Limb (tissue), 2 donors: ENCODE results near the gene LNPEP.
"Not testable (repeated sequence)": the region's sequence is repeated elsewhere in the genome, so short reads cannot be mapped to it uniquely, and the experiment has no call there.

Experiments used
- DNase-seq, 2 donors: peaks; one replicate each; pipeline ENCODE4 v3.0.0-alpha.2; 2016; ENCODE audit errors: extremely low spot score in 2 of 2

The LNPEP gene

DNA sequence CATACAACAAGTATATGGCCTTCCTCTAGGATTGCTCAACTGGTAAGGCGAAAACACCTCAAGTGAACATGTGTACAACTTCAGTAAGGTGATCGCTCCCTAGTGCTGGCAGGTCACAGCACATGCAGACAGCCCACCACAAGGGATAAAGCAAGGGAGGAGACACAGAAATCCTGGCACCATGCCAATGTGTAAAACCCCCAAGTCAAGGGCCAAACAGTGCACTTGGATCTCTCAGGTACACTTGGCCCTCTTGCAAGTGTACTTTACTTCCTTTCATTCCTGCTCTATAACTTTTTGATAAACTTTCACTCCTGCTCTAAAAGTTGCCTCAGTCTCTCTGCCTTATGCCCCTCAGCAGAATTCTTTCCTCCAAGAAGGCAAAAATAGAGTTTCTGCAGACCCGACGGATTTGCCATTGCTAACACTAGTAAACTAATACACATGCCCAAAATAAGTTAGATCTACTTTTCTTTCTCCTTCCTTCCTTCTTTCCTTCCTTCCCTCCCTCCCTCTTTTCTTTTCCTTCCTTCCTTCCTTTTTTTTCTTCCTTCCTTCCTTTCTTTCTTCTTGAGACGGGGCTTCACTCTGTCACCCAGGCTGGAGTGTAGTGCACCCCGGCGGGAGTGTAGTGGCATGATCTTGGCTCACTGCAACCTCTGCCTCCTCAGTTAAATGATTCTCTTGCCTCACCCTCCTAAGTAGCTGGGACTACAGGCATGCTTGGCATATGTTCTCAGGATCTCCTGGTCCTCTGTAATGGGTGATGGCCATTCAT is 6.8 kb upstream of the LNPEP start:
- DNase-seq, result no peak

DNA sequence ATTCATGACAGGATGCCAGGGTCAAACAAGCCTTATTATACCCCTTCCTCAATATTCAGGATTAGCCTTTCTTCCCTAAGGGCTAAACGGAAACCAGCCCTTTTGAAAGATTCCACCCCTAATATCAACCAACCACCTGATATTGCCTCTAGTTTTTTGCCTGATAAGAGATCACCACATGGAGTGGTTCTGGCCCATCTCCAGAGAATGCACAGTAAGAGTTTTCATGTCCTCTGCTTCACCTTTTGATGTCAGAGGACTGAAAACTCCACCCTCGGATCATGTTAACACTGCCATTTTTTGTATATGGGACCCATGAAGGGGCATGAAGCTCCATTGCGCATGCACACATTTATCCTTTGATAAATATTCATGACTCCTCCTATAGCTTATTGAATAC is 5.8 kb upstream of the LNPEP start:
- DNase-seq, result no peak

DNA sequence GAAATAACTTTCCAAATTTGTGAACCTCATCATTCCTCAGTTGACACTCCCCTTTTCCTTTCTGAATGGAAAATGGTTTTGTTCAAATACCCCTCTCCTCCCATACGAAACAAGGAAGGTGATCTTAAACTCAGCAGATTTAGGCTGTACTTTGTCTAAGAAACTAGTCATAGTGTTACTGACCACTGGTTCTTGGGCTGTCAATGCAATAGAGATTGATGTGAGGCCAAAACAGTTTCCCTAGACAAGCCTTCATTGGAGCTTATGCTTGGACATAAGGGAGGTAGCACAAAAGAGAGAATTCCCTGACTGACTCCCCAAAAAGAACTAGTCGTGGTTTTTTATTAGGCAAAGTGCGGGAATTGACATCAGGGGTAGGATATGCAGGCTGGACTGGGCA is 5.3 kb upstream of the LNPEP start:
- no peak for DNase-seq

DNA sequence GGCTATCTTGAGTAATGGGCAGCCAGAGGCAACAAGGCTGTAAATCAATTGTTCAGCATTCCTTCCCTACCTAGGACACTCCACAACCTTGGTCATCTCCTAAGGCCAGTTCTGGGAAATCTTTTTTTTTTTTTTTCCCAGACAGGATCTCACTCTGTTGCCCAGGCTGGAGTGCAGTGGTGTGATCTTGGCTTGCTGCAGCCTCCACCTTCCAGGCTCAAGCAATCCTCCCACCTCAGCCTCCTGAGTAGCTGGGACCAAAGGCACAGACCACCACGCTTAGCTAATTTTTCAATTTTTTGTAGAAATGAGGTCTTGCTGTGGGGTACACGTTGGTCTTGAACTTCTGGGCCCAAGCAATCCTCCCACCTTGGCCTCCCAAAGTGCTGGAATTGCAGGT is 4.8 kb upstream of the LNPEP start:
- not testable (repeated sequence) for DNase-seq

DNA sequence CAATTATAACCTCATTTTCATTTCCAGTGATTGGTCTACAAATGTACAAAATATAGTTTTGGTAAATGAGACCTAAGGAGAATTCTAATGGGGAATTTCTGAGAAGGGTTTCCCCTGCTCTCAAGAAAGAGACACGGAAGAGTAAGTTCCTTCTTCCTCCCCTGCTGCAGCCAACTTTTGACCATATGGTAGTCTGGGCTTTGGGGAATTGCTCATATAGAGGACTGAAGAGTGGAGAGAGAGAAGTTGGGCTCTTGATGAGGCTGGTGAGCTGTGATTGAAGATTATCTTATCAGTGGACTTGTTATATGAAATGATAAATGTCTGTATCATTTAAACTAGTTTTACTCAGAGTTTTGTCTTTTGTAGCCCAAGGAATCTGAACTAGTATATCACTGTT is 4.3 kb upstream of the LNPEP start:
- DNase-seq, result no peak

DNA sequence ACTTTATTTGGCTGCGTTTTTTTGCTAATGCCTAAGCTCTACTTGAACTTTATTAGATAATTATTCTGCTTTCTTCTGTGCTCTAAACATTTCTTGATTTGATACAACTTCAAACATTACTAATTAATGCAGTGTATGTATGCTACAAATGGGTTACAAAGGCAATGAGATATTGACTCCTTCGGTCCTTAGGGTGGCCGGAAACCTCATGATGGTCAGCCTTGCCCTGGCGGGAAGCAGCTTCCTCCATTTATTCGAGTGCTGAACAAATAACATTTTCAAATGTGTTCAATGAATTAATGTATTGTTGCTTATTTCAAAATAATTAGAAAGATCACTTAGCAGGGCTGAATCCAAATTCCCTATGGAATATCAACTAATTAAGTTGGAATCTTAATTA is 3.9 kb upstream of the LNPEP start:
- no peak for DNase-seq

DNA sequence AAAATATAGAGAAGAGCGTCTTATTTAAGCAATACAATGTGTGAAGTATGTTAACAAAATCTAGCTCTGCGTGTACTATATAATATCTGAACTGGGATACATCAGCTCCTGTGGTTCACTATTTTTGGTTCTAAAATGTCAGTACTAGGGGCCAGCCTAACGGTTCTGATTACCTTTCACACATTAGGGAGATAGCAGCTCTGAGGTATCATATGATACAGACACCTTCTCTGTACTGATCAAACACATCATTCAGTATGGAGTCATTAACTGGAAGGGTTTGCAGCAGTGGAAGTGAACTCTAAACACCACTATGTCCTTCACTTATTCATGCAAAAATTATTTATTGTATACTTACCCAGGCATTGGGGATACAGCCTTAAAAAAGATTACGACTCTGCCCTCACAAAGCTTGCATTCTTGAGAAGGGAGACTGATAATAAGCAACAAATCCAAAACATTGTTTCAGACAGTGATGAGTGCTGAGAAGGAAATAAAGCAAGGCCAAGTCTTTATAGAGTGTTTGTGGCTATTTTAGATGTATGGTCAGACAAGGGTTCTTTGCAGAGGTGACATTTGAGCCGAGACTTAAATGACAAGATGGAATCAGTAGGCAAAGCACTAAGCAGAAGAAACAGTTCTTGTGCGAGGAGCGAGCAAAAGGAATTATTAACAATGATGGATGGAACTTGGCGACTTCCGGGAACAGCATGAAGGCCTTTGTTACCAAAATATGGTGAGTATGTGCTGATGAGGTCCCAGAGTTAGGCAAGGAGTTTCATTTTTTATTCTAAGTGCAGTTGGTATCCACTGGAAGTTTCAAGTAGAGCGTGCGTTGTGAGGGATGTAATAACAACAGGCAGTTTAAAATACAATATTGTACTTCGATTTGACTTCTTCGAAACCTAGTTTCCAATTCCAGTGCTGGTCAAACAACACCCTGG is 1.8 kb upstream of the LNPEP start:
- no peak for DNase-seq

DNA sequence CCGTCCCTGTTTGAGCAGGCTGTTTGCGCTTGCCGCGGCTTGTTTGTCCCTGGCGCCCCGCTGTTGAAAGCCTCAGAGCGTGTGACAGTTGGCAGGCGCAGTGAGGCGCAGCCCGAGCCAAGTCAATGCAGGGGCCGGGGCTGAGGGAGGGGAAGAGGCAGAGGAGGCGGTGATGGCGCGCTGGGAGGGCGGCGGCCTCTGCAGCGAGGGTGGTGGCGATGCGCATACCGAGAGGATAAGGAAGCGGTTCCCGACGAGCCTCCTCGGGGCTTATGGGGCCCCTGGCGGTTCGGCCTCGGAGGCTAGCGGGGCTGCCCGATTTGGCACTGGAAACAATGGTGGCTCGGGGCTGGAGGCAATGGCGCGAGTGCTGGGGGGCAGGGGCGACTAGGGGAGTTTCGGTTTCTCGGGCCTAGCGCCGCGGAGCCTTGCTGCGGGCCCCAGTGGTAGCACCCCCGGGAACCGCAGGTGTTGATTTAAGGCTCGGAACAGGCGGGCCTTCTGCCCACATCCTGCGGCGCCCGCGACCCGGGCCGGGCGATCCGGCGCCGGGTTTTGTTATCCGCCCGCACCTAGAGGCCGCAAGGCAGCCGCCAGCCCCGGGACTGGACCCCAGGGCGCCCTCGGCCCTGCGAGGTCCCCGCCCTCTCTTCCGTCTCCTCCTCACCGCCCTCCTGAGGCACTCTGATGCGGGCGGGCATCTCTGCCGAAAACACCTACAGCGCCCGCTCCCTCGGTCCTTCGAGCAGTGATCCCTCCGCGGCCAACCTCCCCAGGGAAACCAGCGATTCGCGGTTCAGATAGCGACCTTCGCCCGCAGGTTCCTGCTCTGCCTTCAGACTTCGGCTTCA is 947 bp upstream of the LNPEP start:
- peak; percentile 88 to 94 for DNase-seq

DNA sequence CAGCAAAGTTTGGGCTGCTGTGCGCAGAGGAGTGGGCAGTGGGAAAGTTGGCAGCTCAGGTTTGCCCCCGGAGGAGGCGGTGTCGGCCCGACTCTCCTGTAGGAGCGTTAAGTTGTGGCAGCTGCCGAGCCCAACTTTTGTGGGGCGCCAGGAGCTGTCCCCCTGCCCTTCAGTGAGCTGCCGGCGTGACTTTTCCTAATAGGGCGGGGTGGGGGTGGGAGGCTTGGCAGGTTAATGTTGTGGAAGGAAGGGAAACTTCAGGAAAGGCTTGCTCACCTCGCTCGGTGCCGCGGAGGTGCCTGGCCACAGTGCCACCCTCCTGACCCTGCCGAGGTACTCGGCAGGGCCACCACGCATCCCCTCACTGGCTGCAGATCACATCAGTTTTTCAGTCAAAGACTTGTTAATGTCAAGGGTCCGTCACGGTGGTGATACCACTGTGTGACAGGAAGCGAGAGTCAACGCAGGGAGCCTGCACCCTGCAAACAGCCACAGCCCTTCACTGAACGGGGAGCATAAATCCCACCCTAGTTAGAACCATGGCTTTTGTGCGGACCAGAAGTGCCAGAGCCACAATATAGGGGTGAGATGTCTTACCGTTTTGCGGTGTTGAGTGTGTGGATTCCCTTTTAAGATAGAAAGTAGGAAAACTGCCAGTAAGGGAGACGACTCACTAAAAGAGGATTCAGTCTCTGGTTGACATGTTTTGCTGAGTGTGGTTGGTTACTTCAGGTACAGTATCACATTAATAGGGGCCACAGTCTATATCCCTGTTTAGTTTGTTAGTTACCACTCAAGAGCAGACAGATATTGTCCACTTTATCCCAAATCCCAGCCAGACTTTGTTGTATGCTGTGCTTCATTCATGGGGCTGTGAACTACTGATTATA is 796 bp downstream of the LNPEP start:
- no peak for DNase-seq

DNA sequence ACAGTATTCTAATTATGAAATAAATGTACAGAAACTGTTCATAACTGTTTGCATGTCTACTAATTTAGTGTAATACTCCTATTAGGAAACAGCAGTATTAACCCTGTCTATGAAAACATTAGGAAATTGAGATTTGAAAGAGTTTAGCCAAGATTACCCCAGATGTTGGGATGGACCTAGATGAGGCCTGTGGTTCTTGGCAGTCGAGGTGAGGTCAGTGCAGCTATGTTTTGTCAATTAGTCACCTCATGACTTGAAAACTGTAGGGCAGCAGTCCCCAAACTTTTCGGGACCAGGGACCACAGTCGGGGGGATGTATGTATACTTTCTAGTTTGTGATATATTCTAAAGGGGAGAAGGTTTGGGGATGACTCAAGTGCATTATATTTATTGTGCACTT is 4.7 kb downstream of the LNPEP start:
- no peak for DNase-seq

DNA sequence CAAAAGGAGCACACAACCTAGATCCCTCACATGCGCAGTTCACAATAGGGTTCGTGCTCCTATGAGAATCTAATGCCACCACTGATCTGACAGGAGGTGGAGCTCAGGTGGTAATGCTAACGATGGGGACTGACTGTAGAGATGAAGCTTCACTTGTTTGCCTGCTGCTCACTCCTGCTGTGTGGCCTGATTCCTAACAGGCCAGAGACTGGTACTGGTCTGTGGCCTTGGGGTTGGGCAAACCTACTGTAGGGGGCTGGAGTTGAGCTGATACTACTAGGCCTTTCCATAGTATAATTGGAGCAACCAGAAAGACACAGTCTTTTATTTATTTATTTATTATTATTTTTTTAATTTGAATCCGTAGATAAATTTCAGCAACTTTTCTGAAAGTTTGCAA is 5.3 kb downstream of the LNPEP start:
- DNase-seq, result no peak

DNA sequence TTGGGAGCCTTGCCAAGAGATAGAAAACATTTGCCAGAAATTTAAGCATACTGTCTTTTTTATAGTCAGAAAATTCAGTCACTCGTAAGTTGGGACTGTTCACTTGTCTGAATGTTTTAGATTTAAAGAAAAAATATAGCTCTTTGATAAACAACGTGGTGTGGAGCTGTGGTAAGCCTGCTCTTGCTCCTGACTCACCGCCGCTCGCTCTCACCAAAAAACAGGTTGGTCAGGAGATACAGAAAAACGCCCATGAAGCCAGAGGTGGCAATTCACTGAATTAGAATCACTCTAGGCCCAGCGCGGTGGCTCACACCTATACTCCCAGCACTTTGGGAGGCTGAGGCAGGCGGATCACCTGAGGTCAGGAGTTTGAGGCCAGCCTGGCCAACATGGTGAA is 6.2 kb downstream of the LNPEP start:
- no peak for DNase-seq

DNA sequence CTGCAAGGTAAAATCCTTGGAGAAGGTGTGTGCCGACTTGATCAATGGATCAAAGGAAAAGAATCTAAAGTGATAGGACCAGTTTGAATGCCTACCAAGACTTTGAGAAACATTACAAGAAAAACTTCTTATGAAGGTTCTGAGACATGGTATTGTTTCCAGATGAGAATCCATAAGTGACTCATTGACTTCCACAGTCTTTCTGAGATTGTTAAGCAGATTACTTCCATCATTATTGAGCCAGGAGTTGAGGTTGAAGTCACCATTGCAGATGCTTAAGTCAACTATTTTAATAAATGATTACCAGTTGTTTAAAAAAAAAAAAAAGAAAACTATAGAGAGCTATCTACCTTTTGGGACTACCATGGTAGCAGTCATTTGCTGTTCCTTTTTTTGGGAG is 7.0 kb downstream of the LNPEP start:
- DNase-seq, result no peak

DNA sequence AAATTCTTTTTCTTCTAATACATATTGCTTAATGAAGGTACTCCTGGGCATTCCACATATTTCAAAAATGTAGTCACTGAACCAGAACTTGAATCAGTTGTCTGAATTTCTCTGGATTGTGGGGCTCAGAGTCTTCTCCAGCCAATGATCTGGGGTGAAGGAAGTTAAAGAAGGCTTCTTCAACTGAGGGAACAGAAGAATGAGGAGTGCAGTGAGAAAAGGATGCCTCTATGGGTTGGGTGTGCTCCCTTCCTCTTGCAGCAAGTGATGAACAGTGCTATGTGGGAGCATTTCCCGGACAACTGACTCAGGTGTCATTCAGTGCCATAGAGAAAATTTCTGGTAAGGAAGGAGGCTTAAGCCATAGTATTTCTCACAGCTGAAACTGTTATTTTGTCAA is 7.9 kb downstream of the LNPEP start:
- DNase-seq, result no peak

DNA sequence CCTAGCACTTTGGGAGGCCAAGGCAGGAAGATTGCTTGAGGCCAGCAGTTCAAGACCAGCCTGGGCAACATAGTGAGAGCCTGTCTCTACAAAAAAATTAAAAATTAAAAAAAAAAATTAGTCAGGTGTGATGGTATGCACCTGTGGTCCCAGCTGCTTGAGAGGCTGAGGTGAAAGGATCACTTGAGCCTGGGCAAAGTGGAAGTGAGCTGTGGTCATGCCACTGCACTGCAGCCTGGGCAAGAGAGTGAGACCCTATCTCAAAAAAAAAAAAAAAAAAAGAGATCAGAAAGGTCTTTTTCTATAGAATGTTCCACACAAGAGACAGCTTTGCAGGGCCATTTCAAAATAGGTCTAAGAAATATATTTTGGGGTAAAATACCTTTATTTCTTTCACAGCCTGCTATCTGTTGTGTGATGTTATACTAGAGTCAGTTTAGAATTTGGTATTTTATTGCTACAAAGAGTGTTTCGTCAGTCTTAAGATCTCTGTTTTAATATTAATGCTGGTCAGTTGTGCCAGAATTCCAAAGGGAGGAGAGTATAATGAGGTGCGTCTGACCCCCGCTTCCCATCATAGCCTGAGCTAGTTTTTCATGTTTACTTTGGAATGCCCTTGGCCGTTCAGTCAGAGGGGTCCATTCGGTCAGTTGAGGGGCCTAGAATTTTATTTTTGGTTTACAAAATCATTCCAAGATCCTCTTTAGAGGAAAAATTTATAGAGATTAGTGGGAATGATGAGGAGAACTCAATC is 9.4 kb downstream of the LNPEP start:
- DNase-seq, result no peak

DNA sequence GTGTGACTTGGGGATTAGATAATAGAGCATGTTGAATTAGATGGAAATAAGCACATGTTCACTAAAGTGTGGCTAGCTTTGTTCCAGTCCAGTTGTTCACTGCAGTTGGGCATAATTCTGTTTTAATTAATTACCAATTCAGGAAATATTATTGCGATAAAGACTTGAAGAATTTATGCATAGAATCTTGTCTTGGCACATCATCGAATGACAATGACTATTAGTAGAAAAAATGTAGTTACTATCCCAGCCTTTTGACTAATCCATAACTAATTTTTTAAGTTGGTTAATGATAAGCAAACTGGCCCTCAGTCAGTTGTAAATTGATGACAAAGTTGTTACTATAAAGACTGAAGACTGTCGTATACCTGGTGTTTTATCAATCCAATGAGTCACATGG is 10.5 kb downstream of the LNPEP start:
- DNase-seq, result no peak

DNA sequence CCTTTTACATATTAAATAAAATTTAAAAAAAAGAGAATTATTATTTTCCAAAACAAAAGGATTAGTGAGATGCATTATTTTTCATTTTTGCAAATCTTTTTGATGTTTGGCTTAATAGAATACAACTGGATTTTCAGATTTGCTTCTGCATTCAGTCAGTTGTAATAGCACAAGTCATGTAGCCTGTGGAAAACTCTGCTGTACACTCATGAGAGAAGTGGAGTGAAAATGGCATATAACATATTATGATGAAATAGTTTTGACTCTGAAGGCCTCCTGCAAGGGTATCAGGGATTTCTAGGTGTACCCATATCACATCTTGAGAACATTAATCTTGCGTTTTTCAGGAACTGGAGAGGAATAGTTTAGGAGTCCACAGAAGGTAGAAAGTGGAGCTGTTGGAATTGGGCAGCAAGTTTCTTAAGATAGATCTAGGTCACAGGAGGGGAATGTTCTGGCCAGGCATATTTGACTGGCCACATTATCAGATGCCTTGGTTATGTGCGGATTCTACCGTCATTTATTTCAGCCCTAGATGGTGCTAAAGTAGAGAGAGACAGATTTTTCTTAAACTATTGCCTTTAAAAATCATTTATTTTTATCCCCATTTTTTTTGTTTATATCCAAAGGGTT is 16.4 kb downstream of the LNPEP start:
- DNase-seq, result no peak

DNA sequence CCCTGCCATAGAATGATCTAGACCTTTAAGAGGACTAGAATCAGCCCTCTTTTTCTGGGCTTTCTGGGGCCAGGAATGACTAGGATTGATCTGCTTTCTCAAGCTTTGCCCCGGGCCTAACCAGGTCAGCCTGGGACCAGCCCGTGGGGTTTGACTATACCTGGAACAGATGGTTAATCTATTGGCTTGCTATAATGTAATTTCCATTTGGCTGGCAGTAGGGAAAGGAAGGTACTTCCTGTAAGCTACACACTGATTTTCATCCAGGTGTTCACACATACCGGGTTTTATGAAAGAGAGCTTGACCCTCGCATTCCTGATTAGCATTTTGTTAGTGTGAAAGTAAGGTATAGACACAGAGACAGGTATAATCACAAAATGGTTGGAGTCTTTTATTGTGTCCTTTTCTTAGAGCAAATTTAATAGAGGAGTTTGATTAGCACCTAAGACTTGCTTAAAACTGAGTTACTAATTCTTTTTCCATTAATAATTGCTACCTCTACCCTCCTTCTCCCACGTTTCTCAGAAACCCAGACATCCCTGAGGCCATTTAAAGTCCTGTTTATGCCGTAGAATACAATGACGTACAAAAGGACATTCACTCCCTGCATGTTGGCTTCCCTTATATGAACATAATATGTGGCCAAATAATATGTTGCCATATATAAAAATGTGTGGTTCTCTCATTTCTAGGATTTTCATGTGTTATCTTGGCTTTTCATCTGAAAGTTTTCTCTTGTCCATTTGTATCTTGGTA is 17.3 kb downstream of the LNPEP start:
- DNase-seq, result no peak
